Measurements from ENCODE around the gene FAM90A1. TPM values are rescaled to one million over a fixed set of nuclear protein-coding genes. Genes with fewer than 3 reads are reported as not detected.
"Not testable (repeated sequence)": the region's sequence is repeated elsewhere in the genome, so short reads cannot be mapped to it uniquely, and the experiment has no call there.

FAM90A1 gene, protein sequence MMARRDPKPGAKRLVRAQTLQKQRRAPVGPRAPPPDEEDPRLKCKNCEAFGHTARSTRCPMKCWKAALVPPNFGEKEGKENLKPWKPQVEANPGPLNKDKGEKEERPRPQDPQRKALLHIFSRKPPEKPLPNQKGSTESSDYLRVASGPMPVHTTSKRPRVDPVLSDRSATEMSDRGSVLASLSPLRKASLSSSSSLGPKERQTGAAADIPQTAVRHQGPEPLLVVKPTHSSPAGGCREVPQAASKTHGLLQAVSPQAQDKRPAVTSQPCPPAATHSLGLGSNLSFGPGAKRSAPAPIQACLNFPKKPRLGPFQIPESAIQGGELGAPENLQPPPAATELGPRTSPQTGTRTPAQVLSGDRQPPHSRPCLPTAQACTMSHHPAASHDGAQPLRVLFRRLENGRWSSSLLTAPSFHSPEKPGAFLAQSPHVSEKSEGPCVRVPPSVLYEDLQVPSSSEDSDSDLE
- not detected for total RNA-seq

DNA sequence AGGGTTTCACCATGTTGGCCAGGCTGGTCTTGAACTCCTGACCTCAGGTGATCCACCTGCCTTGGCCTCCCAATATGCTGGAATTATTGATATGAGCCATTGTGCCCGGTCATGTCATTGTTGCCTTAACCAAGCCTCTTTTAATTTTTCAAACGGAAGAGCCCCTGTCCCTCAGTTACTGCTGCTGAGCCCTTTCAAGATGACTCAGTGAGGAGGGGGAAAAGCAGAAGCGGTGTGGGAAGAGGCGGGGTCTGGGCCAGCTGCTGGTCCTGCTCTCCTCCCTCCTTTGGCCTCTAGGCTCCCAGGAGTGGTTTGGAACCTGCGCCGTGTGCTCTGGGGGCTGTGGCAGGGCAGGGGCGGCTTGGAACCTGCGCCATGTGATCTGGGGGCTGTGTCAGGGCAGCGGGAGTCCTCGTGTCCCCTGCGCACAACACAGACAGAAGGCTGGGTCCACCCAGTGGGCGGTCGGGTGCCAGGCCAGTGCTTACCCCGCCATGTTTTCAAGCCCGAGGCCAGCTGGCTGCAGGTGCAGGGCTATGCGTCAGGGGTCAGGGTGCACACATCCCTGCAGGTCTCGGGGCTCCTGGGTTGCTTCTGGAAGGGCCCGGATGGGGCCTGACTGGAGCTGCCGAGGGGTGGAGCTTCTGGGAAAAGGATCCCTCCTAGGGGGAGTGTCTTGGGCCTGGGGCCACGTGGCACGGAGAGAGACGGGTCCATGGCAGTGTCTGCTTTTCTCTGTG, at the start of gene FAM90A1:
Gene FAM90A1, minus strand, starts transcription at position 627 of the 740 bp plus-strand sequence. CDS start 2,786 bp downstream, outside the sequence.
- H3K27me3 ChIP-seq, H3K36me3 ChIP-seq, H3K4me1 ChIP-seq, H3K27ac ChIP-seq, H3K9me3 ChIP-seq: not testable (repeated sequence)
- peak; percentile 55 for DNase-seq (ENCODE audit: low spot score)
- H3K4me3 ChIP-seq, result peak within 1 kb of the TSS in 1 of 2 donors; percentile 45

DNA sequence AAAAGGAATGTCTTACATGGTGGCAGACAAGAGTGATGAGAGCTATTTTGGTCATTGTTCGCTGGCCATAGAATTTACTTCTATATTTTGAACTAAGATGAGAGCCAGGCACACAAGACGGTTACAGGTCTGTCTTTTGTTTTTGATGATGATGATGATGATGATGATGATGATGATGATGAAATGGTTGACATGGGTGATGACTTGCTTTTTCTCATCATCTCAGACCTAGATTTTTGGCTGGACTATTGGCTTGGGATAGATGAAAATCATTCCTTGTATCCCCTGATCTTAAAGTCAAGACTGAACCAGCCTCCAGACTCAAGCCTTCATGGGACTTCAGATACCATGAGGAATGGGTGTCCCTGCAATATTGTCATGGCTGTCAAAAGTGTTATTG, 49.0 kb upstream of the FAM90A1 start:
- not testable (repeated sequence) for H3K36me3 ChIP-seq; DNase-seq (ENCODE audit: low spot score); H3K4me1 ChIP-seq; H3K27ac ChIP-seq; H3K27me3 ChIP-seq; H3K4me3 ChIP-seq; H3K9me3 ChIP-seq

DNA sequence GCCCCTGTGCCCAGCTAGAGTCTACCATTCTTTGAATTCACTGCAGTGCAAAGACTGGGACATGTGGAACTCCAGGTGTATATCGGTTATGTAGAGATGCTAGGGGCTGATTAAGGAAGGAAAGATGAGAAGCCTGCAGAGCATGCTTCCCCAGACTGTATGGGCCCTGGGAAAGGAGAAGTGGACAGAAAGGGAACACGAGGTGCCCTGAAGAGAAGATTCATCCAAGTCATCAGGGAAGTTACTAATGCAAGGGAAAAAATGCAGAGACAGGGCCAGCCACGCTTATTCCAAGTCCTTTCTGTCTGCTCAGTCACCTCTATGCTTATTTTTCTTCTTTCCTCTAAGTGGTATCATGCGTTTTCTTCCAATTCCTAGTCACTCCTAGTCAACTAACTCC, 39.3 kb upstream of the FAM90A1 start:
- not testable (repeated sequence) for H3K27ac ChIP-seq; H3K4me3 ChIP-seq; H3K27me3 ChIP-seq; H3K36me3 ChIP-seq; H3K9me3 ChIP-seq; H3K4me1 ChIP-seq; DNase-seq (ENCODE audit: low spot score)

DNA sequence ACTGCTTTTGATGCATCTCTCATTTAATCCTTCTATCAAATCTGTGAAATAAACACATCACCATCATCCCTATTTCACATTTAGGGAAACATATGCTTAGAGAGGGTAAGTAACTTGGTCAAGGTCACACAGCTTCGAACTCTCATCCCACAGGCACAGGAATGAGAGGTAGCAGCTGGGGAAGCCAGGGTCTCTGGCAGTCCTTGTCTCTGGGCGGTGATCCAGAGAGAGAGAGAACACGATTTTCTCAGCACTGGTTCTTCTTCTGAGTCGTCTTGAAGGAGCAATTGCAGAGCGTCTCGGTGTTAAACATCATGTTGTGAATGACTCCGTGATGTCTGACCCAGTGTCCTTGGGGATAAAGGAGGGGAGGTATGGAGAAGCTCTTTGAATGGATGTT, 36.8 kb upstream of the FAM90A1 start:
- H3K4me3 ChIP-seq; H3K36me3 ChIP-seq; H3K4me1 ChIP-seq; H3K27me3 ChIP-seq; DNase-seq (ENCODE audit: low spot score); H3K9me3 ChIP-seq; H3K27ac ChIP-seq: not testable (repeated sequence)

DNA sequence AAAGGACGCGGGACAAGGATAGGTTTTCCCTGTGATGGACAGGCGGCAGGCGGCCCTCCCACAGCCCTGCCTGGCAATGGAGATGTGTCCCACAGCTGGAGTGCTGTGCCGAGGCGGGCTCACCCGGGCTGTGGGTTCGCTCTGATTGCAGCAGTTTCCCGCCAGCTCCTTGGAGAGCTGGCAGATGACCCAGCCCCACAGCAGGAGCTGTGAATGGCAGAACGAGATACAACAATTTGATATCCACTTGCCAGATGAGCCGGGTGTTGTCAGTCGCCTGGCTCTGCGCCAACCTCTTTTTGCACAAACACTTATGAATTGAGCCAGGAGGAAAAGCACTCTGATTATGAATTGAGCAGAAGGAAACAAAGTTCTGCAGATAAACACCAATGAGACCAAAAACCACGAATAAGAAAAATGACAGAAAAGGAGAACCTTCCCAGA, 33.7 kb upstream of the FAM90A1 start:
- not testable (repeated sequence) for H3K4me3 ChIP-seq, H3K9me3 ChIP-seq, H3K4me1 ChIP-seq, H3K27me3 ChIP-seq, H3K36me3 ChIP-seq, H3K27ac ChIP-seq
- peak; percentile 63 for DNase-seq (ENCODE audit: low spot score)

DNA sequence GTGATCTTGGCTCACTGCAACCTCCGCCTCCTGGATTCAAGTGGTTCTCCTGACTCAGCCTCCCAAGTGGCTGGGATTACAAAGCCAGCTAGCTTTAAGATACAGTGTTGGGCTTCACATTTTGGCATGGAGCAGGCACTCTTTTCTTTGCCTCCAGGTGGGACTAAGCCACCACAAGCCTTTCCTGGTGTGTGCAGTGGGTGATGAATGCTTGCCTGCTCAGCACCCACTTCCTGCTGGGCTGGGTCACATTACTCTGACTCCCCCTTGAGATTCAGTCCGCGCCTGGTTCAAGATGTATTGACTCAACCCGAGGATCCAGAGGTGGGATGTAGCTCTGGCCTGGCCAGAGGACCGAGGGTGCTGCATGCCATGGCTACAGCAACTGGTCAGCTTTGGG, 28.9 kb upstream of the FAM90A1 start:
- not testable (repeated sequence) for H3K27me3 ChIP-seq; H3K36me3 ChIP-seq; H3K4me1 ChIP-seq; H3K4me3 ChIP-seq; H3K27ac ChIP-seq; DNase-seq (ENCODE audit: low spot score); H3K9me3 ChIP-seq

DNA sequence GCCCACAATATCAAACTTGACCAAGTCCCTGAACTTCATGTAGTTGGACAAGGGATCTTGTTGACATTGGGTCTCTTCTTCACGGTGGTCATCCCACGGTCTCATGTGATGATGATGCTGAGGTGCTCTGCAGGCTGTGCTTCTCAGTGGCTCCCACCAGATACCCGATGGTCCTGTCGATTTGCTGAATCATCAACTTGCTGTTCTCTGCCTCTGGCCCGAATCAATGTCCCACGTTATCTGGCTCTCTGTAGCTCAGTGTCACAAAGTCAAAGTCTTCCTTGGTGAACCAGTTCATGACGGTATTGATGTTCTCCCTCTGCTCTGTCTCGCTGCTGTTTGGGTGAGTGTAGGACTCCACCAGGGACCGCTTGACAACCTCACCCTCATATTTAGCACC, 27.3 kb upstream of the FAM90A1 start:
- H3K4me3 ChIP-seq; H3K9me3 ChIP-seq; H3K36me3 ChIP-seq; DNase-seq (ENCODE audit: low spot score); H3K27me3 ChIP-seq; H3K4me1 ChIP-seq; H3K27ac ChIP-seq: not testable (repeated sequence)

DNA sequence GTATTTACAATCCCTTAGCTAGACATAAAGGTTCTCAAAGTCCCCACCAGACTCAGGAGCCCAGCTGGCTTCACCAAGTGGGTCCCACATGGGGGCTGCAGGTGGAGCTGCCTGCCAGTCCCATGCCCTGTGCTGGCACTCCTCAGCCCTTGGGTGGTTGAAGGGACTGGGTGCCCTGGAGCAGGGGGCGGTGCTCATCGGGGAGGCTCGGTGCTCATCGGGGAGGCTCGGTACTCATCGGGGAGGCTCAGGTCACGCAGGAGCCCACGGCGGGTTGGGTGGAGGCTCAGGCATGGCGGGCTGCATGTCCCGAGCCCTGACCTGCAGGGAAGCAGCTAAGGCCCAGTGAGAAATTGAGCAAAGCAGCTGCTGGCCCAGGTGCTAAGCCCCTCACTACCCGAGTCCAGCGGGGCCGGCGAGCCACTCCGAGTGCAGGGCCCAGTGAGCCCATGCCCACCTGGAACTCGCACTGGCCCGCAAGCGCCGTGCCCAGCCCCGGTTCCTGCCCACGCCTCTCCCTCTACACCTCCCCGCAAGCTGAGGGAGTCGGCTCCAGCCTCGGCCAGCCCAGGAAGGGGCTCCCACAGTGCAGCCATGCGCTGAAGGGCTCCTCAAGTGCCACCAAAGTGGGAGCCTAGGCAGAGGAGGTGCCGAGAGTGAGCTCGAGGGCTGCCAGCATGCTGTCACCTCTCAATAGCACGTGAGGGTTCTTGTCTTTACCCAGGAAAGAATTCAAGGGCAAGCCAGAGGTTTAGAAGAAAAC, 24.8 kb upstream of the FAM90A1 start:
- H3K9me3 ChIP-seq; DNase-seq (ENCODE audit: low spot score); H3K4me3 ChIP-seq; H3K36me3 ChIP-seq; H3K27me3 ChIP-seq; H3K27ac ChIP-seq; H3K4me1 ChIP-seq: not testable (repeated sequence)

DNA sequence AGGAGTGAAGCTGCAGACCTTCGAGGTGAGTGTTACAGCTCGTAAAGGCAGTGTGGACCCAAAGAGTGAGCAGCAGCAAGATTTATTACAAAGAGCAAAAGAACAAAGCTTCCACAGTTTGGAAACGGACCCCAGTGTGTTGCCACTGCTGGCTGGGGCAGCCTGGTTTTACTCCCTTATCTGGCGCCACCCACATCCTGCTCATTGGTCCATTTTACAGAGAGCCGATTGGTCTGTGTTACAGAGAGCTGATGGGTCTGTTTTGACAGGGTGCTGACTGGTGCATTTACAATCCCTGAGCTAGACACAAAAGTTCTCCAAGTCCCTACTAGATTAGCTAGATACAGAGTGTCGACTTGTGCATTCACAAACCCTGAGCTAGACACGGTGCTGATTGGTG, 24.2 kb upstream of the FAM90A1 start:
- not testable (repeated sequence) for H3K4me3 ChIP-seq; H3K4me1 ChIP-seq; H3K27ac ChIP-seq; H3K27me3 ChIP-seq; DNase-seq (ENCODE audit: low spot score); H3K9me3 ChIP-seq; H3K36me3 ChIP-seq

DNA sequence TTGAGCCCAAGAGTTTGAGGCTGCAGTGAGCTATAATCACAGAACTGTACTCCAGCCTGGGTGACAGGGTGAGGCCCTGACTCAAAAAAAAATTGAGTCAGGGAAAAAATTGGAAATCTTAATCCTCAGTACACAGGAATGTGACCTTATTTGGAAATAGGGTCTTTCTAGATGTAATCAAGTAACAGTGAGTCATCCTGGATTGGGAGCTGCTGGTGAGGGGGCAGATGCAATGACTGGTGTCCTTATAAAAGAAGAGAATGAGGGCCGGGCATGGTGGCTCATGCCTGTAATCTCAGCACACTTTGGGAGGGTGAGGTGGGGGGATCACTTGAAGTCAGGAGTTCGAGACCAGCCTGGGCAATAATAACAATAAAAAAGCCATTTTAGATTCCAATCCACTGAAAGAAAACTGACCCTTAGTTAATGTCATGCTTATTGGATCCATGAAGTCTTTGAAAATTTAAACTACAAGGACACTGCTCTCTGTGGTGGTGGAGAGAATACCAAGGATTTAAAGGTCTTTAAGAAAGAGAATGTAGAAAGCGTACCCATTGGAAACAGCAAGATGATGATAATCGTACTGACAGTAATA, 19.6 kb upstream of the FAM90A1 start:
- not testable (repeated sequence) for H3K27me3 ChIP-seq; H3K27ac ChIP-seq; H3K4me1 ChIP-seq; DNase-seq (ENCODE audit: low spot score); H3K9me3 ChIP-seq; H3K36me3 ChIP-seq; H3K4me3 ChIP-seq

DNA sequence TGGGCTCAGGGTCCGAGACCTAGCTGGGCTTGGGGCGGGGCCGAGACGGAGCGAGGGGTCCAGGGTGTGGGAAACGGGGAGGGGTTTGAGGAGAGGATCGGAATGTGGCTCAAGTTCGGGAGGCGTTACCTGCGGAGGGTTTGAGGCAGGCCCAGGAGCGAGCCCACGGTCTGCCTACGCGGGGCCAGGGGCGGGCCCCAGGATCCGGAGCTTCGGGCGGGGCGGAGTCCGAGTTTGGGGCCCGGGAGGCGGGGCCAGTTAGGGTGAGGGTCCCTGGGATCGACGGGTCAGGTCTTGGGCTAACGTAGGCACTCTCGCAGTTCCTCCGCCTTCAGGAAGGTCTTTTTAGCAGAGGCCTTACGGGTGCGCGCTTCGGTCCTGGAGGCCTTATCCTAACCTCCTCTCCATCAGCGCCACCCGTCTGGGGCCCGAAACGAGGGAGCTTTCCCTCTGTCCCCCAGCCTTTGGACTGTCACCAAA, 16.3 kb upstream of the FAM90A1 start:
- H3K36me3 ChIP-seq; DNase-seq (ENCODE audit: low spot score); H3K9me3 ChIP-seq; H3K4me1 ChIP-seq; H3K27me3 ChIP-seq: not testable (repeated sequence)
- peak overlapping the region; percentile 66 to 85 for H3K27ac ChIP-seq
- peak overlapping the region; percentile 75 to 86 for H3K4me3 ChIP-seq

DNA sequence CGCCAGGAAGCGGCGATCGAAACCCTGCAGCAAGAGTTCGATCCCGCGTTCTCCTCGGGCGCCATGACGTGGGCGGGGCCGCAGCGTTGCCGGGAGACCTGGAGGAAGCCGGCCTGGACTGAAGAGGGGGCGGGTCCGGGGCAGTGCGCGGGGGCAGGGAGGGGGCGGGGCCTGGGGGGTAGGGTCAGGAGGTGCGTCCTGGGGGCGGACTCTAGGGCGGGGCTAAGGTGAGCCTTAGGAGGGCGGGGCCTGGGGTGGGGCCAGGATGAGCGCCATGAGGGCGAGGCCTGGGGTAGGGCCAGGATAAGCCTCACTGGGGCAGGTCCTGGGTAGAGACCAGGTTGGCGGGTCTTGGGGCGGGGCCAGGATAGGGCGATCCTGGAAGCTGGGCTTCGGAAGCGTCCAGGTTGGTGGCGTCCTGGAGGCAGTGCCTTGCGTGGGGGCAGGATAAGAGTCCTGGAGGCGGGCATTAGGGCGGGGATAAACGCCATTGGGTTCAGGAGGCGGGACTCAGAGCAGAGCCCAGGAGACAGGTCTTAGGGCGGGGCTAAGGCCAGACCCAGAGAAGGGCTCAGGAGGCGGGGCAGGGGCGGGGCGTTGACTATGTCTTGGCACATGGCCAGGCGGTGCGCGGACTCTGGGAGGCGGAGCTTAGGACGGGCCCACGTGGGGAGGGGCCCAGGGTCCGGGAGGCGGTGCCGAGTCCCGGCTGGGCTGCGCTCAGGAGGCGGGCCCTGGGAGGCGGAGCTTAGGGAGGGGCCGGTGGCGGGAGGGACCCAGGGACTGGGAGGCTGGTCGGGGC, 15.7 kb upstream of the FAM90A1 start:
- not testable (repeated sequence) for H3K36me3 ChIP-seq, H3K9me3 ChIP-seq, H3K4me1 ChIP-seq, H3K27me3 ChIP-seq
- peak; percentile 98 for DNase-seq (ENCODE audit: low spot score)
- Histone ChIP-seq H3K27ac (peak overlapping the region; percentile 66 to 85), H3K4me3 (peak overlapping the region; percentile 75 to 86)

DNA sequence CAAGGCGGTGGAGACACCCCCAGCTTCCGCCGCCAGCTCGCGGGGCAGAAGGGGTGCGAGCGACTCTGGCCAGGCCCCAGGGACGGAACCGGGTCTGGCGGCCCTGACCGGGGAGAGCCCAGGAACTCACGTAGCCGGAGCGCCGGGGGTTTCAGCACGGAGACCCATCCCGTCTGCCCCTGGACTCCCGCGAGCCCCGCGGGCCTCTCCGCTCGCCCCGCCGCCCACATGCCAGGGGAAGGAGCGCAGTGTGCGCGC, 15.1 kb upstream of the FAM90A1 start:
- H3K27me3 ChIP-seq, result not testable (repeated sequence)
- H3K4me3 ChIP-seq, result peak overlapping the region; percentile 75 to 86
- peak overlapping the region; percentile 59 to 66 for H3K27ac ChIP-seq

More for the DNA sequence above, 15.1 kb upstream of the FAM90A1 start:
- DNase-seq (ENCODE audit: low spot score); H3K9me3 ChIP-seq; H3K4me1 ChIP-seq; H3K36me3 ChIP-seq: not testable (repeated sequence)

Data from right atrium auricular region (tissue), 2 donors.